GM12801 (cell line): ENCODE measurements around the gene ADAM30.

Experiments
- CTCF ChIP-seq: IDR thresholded peaks from one replicate; pipeline ENCODE4 v1.5.1; 2011; ENCODE audit warnings: control low read depth; ENCODE audit not compliant: insufficient read length; ENCODE audit errors: extremely low read depth

The ADAM30 gene

DNA sequence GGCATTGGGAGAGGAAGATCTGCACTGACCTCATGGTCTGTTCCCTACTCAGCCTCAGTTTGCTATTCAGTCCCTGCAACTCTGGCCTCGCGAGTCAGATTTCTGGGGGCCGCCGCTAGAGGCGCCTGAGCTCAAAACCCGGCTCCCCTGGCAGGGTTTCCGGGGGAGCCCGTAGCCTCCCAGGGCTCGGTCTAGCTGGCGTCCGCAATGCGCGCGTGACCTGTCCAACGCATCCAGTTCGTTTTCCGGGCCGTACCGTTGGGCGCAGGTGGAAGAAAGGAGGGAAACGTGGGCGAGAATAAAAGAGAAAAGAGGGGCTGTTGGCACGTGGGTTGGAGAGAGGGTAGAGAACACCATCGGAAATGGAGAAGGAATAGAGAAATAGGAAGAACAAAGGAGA lies at the start of gene ADAM30:
ADAM30 (minus strand) TSS at position 213 of the 400 bp plus-strand sequence; CDS start at position 34, 179 bp downstream.
- no peak for TF ChIP-seq CTCF

GRCh38 chr1:119943216-119943615 lies 46.9 kb upstream of the ADAM30 start:
- no peak for TF ChIP-seq CTCF

- no peak for TF ChIP-seq CTCF
These were observed 45.1 kb upstream of the ADAM30 start for GRCh38 chr1:119941392-119941791.

GRCh38 chr1:119940697-119941096 lies 44.4 kb upstream of the ADAM30 start:
- TF ChIP-seq CTCF, result no peak

DNA sequence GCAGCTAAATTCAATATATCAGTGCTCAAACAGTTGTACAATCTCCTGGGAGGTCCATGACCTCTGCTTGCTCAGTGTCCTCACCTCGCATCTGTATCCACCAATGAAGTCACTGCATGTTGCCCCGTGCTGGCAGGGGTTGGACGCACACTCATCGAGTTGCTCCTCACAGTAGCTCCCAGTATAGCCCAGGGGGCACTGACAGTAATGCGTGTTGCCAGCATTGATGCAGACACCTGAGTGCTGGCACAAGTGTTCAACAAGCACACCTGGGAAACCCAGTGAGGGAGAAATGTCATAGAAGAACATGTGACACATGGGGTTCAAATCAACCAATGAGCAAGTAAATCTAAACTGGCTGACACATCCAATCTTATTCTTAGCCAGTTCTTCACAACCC lies 40.9 kb upstream of the ADAM30 start:
- TF ChIP-seq CTCF, result no peak

DNA sequence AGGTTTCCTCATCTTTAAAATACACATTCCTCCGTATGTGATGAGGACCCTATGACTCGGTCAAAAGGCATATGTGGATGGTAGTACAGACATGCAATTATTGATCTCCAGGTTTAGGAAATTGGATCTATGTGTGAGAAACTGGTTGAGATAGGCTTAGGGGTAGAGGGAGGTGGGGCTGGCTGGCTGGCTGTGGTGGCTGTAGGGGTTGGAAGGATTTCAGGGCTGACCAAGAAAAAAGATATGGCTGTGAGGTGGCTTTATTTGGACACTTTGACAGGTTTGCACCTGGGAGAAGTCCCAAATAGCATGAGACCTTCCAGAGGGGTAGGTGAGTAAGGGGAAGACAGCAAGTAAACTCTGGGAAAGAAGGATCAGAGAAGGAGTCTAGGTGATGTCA lies 39.6 kb upstream of the ADAM30 start:
- TF ChIP-seq CTCF, result no peak

GRCh38 chr1:119935373-119935772 lies 39.1 kb upstream of the ADAM30 start:
- TF ChIP-seq CTCF, result no peak

DNA sequence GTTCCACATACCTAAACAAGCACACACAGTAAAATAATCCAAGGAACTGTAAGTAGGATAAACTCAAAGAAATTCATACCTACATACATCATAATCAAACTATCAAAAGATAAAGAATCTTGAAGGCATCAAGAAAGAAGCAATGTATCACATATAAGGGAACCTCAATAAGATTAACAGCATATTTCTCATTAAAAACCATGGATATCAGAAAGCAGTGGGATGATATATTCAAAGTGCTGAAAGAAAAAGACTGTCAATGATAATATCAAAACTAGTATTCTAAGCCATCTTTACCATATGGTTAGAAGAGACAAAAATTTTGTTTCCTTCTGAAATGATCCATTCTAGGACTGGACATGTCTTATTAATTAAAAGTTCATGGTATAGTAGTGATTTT lies 37.1 kb upstream of the ADAM30 start:
- TF ChIP-seq CTCF, result no peak
